H1 (cell line): ENCODE data around the gene MFN1. TPM values are rescaled to one million over a fixed set of nuclear protein-coding genes. Genes with fewer than 3 reads are reported as not detected.

ENCODE experiments used
- CTCF ChIA-PET: fragments of 300-600 bp; sonication (Branson Sonifier 250); formaldehyde crosslinking; loops from one replicate; lab custom pipeline; 2021; ENCODE audit not compliant: partially characterized antibody; lab: Charles Lee
- POLR2A ChIA-PET: fragments of 300-600 bp; sonication (Branson Sonifier 250); formaldehyde crosslinking; loops from one replicate; lab custom pipeline; 2021; ENCODE audit warnings: inconsistent platforms; ENCODE audit not compliant: partially characterized antibody; lab: Charles Lee
- DNase-seq, 2 experiments: peaks; one replicate each; pipeline versions ENCODE4 v3.0.0 to v3.0.0-alpha.2; 2010 to 2022; ENCODE audit warnings: low spot score in 2 of 2, low read depth in 1 of 2, mixed read lengths in 1 of 2
- FAIRE-seq: peaks from 2 replicates; lab custom pipeline; 2011; peaks lifted over from hg19 to GRCh38; lab: Jason Lieb, UNC
- H2AFZ ChIP-seq: 2 replicates; pipeline ENCODE4 v1.8.1; 2012; ENCODE audit warnings: low read length, inconsistent platforms
- H2AK5ac ChIP-seq: 2 replicates; pipeline ENCODE4 v1.6.1; 2013; ENCODE audit warnings: low read depth, low read length
- H2BK120ac ChIP-seq: replicated peaks from 2 replicates; pipeline ENCODE3; 2013; ENCODE audit warnings: low read depth, low read length, inconsistent platforms
- H2BK12ac ChIP-seq: 2 replicates; pipeline ENCODE4 v1.6.1; 2013; ENCODE audit warnings: low read depth, low read length
- H2BK15ac ChIP-seq: 2 replicates; pipeline ENCODE4 v1.6.1; 2013; ENCODE audit warnings: low read length
- H2BK20ac ChIP-seq: 2 replicates; pipeline ENCODE4 v1.6.1; 2013; ENCODE audit warnings: low read length
- H2BK5ac ChIP-seq: 2 replicates; pipeline ENCODE4 v1.6.1; 2013; ENCODE audit warnings: low read depth, low read length
- H3K14ac ChIP-seq: 2 replicates; pipeline ENCODE4 v1.6.1; 2013; ENCODE audit warnings: inconsistent platforms; ENCODE audit not compliant: insufficient read length
- H3K18ac ChIP-seq: 2 replicates; pipeline ENCODE4 v1.6.1; 2013; ENCODE audit warnings: low read length; ENCODE audit errors: extremely low read depth
- H3K23ac ChIP-seq: 2 replicates; pipeline ENCODE4 v1.6.1; 2013; ENCODE audit warnings: inconsistent platforms; ENCODE audit not compliant: insufficient read length
- H3K23me2 ChIP-seq: 2 replicates; pipeline ENCODE4 v1.6.1; 2013; ENCODE audit warnings: low read depth, low read length
- H3K27ac ChIP-seq: 2 replicates; pipeline ENCODE4 v1.6.1; 2011; ENCODE audit warnings: low read depth, low read length, inconsistent platforms
- H3K27me3 ChIP-seq, 4 experiments: replicated peaks in 1 of 4; 1 replicate in 1 of 4; 2 replicates in 3 of 4; pipeline versions ENCODE4 v1.6.1 to v1.8.1; 2011 to 2013; ENCODE audit warnings: low read length in 3 of 4, mild to moderate bottlenecking in 3 of 4, inconsistent platforms in 2 of 4, mixed read lengths in 2 of 4, moderate library complexity in 1 of 4; ENCODE audit not compliant: control insufficient read depth in 3 of 4, insufficient read depth in 3 of 4; ENCODE audit errors: extremely low read depth in 1 of 4
- H3K36me3 ChIP-seq, 4 experiments: 2 replicates each; pipeline versions ENCODE4 v1.6.1 to v1.8.1; 2011 to 2013; ENCODE audit warnings: mild to moderate bottlenecking in 4 of 4, low read length in 3 of 4, moderate library complexity in 2 of 4, control low read depth in 1 of 4, inconsistent platforms in 1 of 4; ENCODE audit not compliant: insufficient read depth in 4 of 4, control insufficient read depth in 2 of 4
- H3K4ac ChIP-seq: replicated peaks from 2 replicates; pipeline ENCODE3; 2013; ENCODE audit warnings: low read length, low read depth, mixed read lengths, inconsistent platforms; ENCODE audit not compliant: insufficient read length
- H3K4me1 ChIP-seq, 4 experiments: replicated peaks in 1 of 4; 1 replicate in 1 of 4; 2 replicates in 3 of 4; pipeline versions ENCODE4 v1.6.1 to v1.8.1; 2011 to 2013; ENCODE audit warnings: low read length in 3 of 4, inconsistent platforms in 2 of 4, mixed read lengths in 1 of 4; ENCODE audit not compliant: insufficient read depth in 4 of 4, control insufficient read depth in 3 of 4
- H3K4me2 ChIP-seq, 2 experiments: 2 replicates each; pipeline versions ENCODE4 v1.6.1 to v1.8.1; 2011 to 2013; ENCODE audit warnings: low read depth in 2 of 2, low read length in 2 of 2, control low read depth in 1 of 2, inconsistent platforms in 1 of 2, mild to moderate bottlenecking in 1 of 2; ENCODE audit not compliant: insufficient read depth in 1 of 2
- H3K4me3 ChIP-seq, 4 experiments: fragments of 200-600, 300-600 bp in 1 of 4; sonication (generic), shearing (Covaris generic), sonication (Bioruptor Twin) in 1 of 4; 2 replicates each; pipeline versions ENCODE4 v1.5.1 to v1.8.1; 2011 to 2016; ENCODE audit warnings: low read length in 4 of 4, low read depth in 3 of 4, control low read depth in 2 of 4, inconsistent platforms in 2 of 4, mild to moderate bottlenecking in 2 of 4, mixed read lengths in 1 of 4, moderate library complexity in 1 of 4; ENCODE audit not compliant: insufficient read depth in 2 of 4; ENCODE audit errors: extremely low read depth in 1 of 4
- H3K56ac ChIP-seq: replicated peaks from 2 replicates; pipeline ENCODE3; 2013; ENCODE audit warnings: low read depth, mild to moderate bottlenecking, mixed read lengths, low read length, inconsistent platforms; ENCODE audit not compliant: insufficient read length
- H3K79me1 ChIP-seq: 2 replicates; pipeline ENCODE4 v1.6.1; 2013; ENCODE audit warnings: low read depth, low read length, control low read depth
- H3K79me2 ChIP-seq, 2 experiments: 2 replicates each; pipeline versions ENCODE4 v1.6.1 to v1.8.1; 2012 to 2013; ENCODE audit warnings: low read length in 2 of 2, mild to moderate bottlenecking in 2 of 2, inconsistent platforms in 1 of 2; ENCODE audit not compliant: insufficient read depth in 2 of 2, control insufficient read depth in 1 of 2
- H3K9ac ChIP-seq, 4 experiments: replicated peaks in 1 of 4; 1 replicate in 1 of 4; 2 replicates in 3 of 4; pipeline versions ENCODE4 v1.6.1 to v1.8.1; 2011 to 2013; ENCODE audit warnings: low read depth in 3 of 4, low read length in 3 of 4, control low read depth in 2 of 4, mild to moderate bottlenecking in 2 of 4, moderate library complexity in 2 of 4, inconsistent platforms in 1 of 4; ENCODE audit errors: extremely low read depth in 1 of 4
- H3K9me3 ChIP-seq, 2 experiments: 2 replicates each; pipeline versions ENCODE4 v1.6.1 to v1.8.1; 2012 to 2013; ENCODE audit warnings: mild to moderate bottlenecking in 2 of 2, moderate library complexity in 2 of 2, control low read depth in 1 of 2, inconsistent platforms in 1 of 2, low read depth in 1 of 2, low read length in 1 of 2, mixed read lengths in 1 of 2; ENCODE audit not compliant: insufficient read depth in 2 of 2
- H4K20me1 ChIP-seq, 2 experiments: replicated peaks in 1 of 2; 2 replicates each; pipeline versions ENCODE3 to v1.8.1; 2011 to 2013; ENCODE audit warnings: inconsistent platforms in 2 of 2, low read length in 2 of 2, mild to moderate bottlenecking in 1 of 2; ENCODE audit not compliant: insufficient read depth in 2 of 2, control insufficient read depth in 1 of 2
- H4K5ac ChIP-seq: 2 replicates; pipeline ENCODE4 v1.6.1; 2013; ENCODE audit warnings: low read length, low read depth, mixed read lengths, inconsistent platforms; ENCODE audit not compliant: insufficient read length
- H4K8ac ChIP-seq: 2 replicates; pipeline ENCODE4 v1.8.0; 2013; ENCODE audit warnings: mild to moderate bottlenecking, moderate library complexity, low read length, inconsistent platforms; ENCODE audit not compliant: insufficient read depth; ENCODE audit errors: extremely low read depth
- H4K91ac ChIP-seq: replicated peaks from 2 replicates; pipeline ENCODE3; 2013; ENCODE audit warnings: low read length, mixed read lengths, inconsistent platforms; ENCODE audit not compliant: insufficient read length
- ATF2 ChIP-seq: IDR thresholded peaks from 2 replicates; pipeline ENCODE4 v1.6.1; 2012; ENCODE audit warnings: low read length, inconsistent platforms
- ATF3 ChIP-seq: IDR thresholded peaks from 2 replicates; pipeline ENCODE4 v1.6.1; 2011; ENCODE audit warnings: low read depth, mild to moderate bottlenecking, low read length; ENCODE audit not compliant: insufficient read depth
- E2F6 ChIP-seq: IDR thresholded peaks from 2 replicates; pipeline ENCODE4 v1.6.1; 2012; ENCODE audit warnings: inconsistent platforms
- GTF2F1 ChIP-seq: IDR thresholded peaks from 2 replicates; pipeline ENCODE4 v1.6.1; 2012; ENCODE audit warnings: low read depth, low read length, improper control_type of control experiment, borderline replicate concordance
- HDAC2 ChIP-seq, 2 experiments: fragments of 300-600 bp in 1 of 2; sonication (generic) in 1 of 2; IDR thresholded peaks; 2 replicates each; pipeline ENCODE4 v1.6.1; 2011 to 2012; ENCODE audit warnings: low read depth in 2 of 2, low read length in 2 of 2, mild to moderate bottlenecking in 2 of 2, moderate library complexity in 2 of 2, borderline replicate concordance in 1 of 2, inconsistent platforms in 1 of 2
- KDM1A ChIP-seq: fragments of 200-600, 300-600 bp; sonication (generic); IDR thresholded peaks from 2 replicates; pipeline ENCODE4 v1.7.1; 2016; ENCODE audit warnings: mild to moderate bottlenecking, low read length, borderline replicate concordance
- KDM4A ChIP-seq: IDR thresholded peaks from one replicate; pipeline ENCODE4 v1.7.1; 2012; ENCODE audit warnings: low read depth, mild to moderate bottlenecking, moderate library complexity, low read length, inconsistent platforms; ENCODE audit not compliant: severe bottlenecking
- MAX ChIP-seq: IDR thresholded peaks from 2 replicates; pipeline ENCODE4 v1.6.1; 2012; ENCODE audit warnings: inconsistent platforms
- NRF1 ChIP-seq: IDR thresholded peaks from 2 replicates; pipeline ENCODE4 v1.6.1; 2011; ENCODE audit warnings: mild to moderate bottlenecking, low read depth, low read length, improper control_type of control experiment
- PHF8 ChIP-seq: fragments of 200-600 bp; sonication (generic); conservative IDR thresholded peaks from 2 replicates; pipeline ENCODE4 v1.7.1; 2012; ENCODE audit warnings: low read depth, mild to moderate bottlenecking, inconsistent platforms, low read length, moderate library complexity
- WGBS, 2 experiments: shearing (Covaris generic) in 1 of 2; methylation state at CpG; one replicate each; pipeline versions ENCODE4 v1.1.6 to v1.1.7; 2013 to 2015; ENCODE audit warnings: low lambda C conversion rate in 2 of 2, mixed read lengths in 2 of 2, inconsistent platforms in 1 of 2, low coverage in 1 of 2, missing lambda C conversion rate in 1 of 2; ENCODE audit not compliant: insufficient replicate concordance in 2 of 2, insufficient coverage in 1 of 2, insufficient read length in 1 of 2; ENCODE audit errors: extremely low coverage in 1 of 2, missing lambda C conversion rate in 1 of 2; 5-methylcytosine and 5-hydroxymethylcytosine counted together
- polyA plus RNA-seq, 7 experiments: library from polyadenylated mRNA; depleted of rRNA in 3 of 7; stranded (reverse) in 5 of 7; unstranded in 2 of 7; fragments of >200 nt in 5 of 7; fragments of 200-250 nt in 2 of 7; gene quantifications; 1 replicate in 5 of 7; 2 replicates in 1 of 7; 4 replicates in 1 of 7; pipeline versions ENCODE4 v1.2.1 to v1.2.3, GENCODE V29; 2011 to 2013; ENCODE audit warnings: missing spikeins in 2 of 7, mixed read lengths in 2 of 7
- total RNA-seq: library from RNA; stranded (reverse); fragmentation: NEBNext Ultra II Directional; extraction: Animal tissue kit (Norgen Biotek cat#: 25700); gene quantifications from 2 replicates; pipeline ENCODE4 v1.2.1, GENCODE V29; 2021

Gene MFN1
- total and polyA plus RNA-seq, 2 of the 8 experiments (the other 6 are each of a cell fraction or from before 2014, with no cell fraction given) = 9.1 to 35.6 TPM

- Histone ChIP-seq H4K20me1 (no peaks in the 10 kb centered on the region), H3K79me1 (no peaks in the 10 kb centered on the region), H4K91ac (no peak overlapping the region), H2BK12ac (no peak overlapping the region), H3K4ac (no peak overlapping the region), H4K8ac (no peak overlapping the region), H2BK20ac (no peak overlapping the region), H3K23me2 (no peaks in the 10 kb centered on the region), H3K9me3 (no peaks in the 10 kb centered on the region), H2AK5ac (no peak overlapping the region), H3K23ac (no peak overlapping the region), H2BK5ac (no peak overlapping the region), H4K5ac (no peak overlapping the region), H3K4me1 (0 out of 7 replicates have a peak, but pooled peaks cover 0 to 3% (median 0%) of the 10 kb centered on the region in 4 experiments), H3K18ac (no peak overlapping the region), H2AFZ (no peak overlapping the region), H3K14ac (no peak overlapping the region), H3K27me3 (no peaks in the 10 kb centered on the region), H2BK120ac (no peak overlapping the region), H3K9ac (no peak overlapping the region), H3K79me2 (no peaks in the 10 kb centered on the region), H3K36me3 (0 out of 8 replicates have a peak, but pooled peaks cover 0 to 4% (median under 1%) of the 10 kb centered on the region in 4 experiments), H2BK15ac (no peak overlapping the region), H3K56ac (no peak overlapping the region), H3K4me3 (no peak overlapping the region), H3K27ac (no peak overlapping the region), H3K4me2 (no peak overlapping the region)
- DNase-seq (no peak), FAIRE-seq (no peak)
- WGBS, 2 experiments = 92% methylated on average over 2 of the region's 2 CpGs; no CpG with 5 or more reads in 1 of the 2 experiments
- CTCF ChIA-PET = no interaction called here
- POLR2A ChIA-PET = no interaction called here
- TF ChIP-seq KDM4A (no peak), ATF2 (no peak), MAX (no peak), KDM1A (no peak), GTF2F1 (no peak), PHF8 (no peak), ATF3 (no peak), HDAC2 (IDR thresholded peaks at IDR 0.05; ENCODE audit: borderline replicate concordance in 1 of 2, low read depth in 2 of 2, low read length in 2 of 2) (no peak), E2F6 (no peak), NRF1 (no peak)
These were observed 67.3 kb downstream of the MFN1 start for GRCh38 chr3:179414804-179415203.
